Activated CD4-positive, alpha-beta T cell treated with anti-CD3 and anti-CD28 coated beads, Interleukin-2, amount 50 U/mL, for 48 hours (primary cell): ENCODE measurements around the gene C10orf71.

Experiments used
- DNase-seq, 2 experiments: peaks; one replicate each; pipeline ENCODE4 v3.0.0-alpha.2; 2020

The C10orf71 gene

GRCh38 chr10:49321021-49321420, 22.1 kb downstream of the C10orf71 start:
- no peak for DNase-seq

- no peak for DNase-seq
Observed at GRCh38 chr10:49322371-49323170, 23.6 kb downstream of the C10orf71 start.

DNA sequence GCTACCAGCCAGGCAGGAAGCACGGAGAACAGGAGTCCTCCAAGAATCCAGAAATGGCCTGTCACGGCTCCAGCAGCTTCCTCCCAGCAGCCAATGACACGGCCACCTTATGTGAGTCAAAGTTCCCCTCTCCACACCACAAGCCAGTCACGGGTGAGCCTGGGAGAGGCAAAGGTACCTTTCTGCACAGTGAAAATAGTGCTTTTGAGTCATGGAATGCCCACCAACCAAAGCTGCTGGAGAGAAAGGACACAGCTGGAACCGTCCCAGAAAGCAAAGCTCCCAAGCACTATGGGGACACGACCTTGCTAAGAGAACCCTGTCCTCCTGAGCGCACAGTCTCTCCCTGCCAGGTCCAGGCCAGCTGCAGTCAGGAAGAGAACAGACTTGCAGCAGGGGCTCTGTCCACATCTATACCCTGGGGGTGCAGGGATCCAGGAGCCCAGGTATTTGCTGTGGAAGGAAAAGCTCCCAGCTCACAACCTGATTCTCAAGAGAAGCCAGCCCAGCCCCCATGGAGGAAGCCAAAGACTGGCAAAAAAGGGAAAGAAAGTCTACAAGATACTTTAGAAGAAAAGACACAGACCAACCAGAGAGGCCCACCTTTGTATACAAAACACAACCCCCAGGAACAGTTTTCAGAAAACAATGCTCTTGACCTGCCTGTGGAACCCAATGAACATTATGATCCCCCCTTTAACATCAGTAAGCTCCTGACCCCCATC, 24.4 kb downstream of the C10orf71 start:
- no peak for DNase-seq

GRCh38 chr10:49323896-49324270, 24.9 kb downstream of the C10orf71 start:
- no peak for DNase-seq

DNA sequence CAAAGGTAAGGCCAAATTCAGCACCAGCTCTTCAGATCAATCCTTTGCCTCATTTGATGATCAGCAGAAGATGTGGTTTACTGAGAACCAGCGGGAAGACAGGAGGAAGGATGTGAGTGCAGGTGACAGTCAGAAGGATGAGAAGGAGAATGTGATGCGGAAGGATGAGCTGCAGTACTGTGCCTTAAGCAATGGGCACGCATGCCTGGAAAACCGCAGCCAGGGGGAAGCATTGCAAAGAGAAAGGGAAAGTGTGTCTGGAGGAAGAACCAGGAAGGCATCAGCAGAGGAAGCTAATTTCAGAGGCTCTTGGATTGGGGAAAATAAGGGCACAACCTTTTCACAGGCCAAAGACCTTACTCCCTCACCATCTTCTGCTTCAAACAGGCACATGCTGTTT, 25.7 kb downstream of the C10orf71 start:
- DNase-seq = no peak

- DNase-seq = no peak
Observed at GRCh38 chr10:49325131-49325915, 26.4 kb downstream of the C10orf71 start.

- no peak for DNase-seq
Observed at GRCh38 chr10:49325916-49326783, 27.2 kb downstream of the C10orf71 start.

GRCh38 chr10:49327036-49327813, 28.3 kb downstream of the C10orf71 start:
- DNase-seq = no peak

GRCh38 chr10:49328401-49329145, 29.6 kb downstream of the C10orf71 start:
- no peak for DNase-seq

- DNase-seq = no peak
Observed at GRCh38 chr10:49329146-49329505, 30.2 kb downstream of the C10orf71 start.

- no peak for DNase-seq
Observed at GRCh38 chr10:49330127-49330665, 31.2 kb downstream of the C10orf71 start.

- no peak for DNase-seq
Observed at GRCh38 chr10:49331431-49331830, 32.5 kb downstream of the C10orf71 start.

- no peak for DNase-seq
Observed at GRCh38 chr10:49332333-49332732, 33.4 kb downstream of the C10orf71 start.

- DNase-seq = no peak
Observed at GRCh38 chr10:49332768-49333167, 33.8 kb downstream of the C10orf71 start.

GRCh38 chr10:49333192-49333591, 34.2 kb downstream of the C10orf71 start:
- DNase-seq = no peak

- DNase-seq = no peak
Observed at GRCh38 chr10:49334964-49335363, 36.0 kb downstream of the C10orf71 start.

GRCh38 chr10:49335364-49335972, 36.5 kb downstream of the C10orf71 start:
- no peak for DNase-seq

DNA sequence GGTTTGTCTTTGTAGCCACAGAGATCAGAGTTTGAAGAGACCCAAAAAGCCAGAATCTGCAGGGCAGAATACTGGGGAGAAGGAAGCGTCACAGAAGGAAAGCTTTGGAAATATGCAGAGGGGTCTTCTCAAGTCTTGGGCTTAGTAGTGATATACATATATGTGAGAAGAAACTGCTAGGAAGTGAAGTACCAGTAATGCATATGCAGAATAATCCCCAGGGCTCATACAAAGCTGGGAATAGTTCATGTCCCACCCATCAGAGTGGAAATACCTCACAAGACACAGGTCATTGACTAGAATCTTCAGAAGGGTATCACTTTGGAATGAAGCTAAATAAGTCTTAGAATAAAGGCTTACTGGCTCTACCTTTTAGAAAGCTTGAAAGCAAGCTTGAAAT, 39.6 kb downstream of the C10orf71 start:
- DNase-seq = no peak

DNA sequence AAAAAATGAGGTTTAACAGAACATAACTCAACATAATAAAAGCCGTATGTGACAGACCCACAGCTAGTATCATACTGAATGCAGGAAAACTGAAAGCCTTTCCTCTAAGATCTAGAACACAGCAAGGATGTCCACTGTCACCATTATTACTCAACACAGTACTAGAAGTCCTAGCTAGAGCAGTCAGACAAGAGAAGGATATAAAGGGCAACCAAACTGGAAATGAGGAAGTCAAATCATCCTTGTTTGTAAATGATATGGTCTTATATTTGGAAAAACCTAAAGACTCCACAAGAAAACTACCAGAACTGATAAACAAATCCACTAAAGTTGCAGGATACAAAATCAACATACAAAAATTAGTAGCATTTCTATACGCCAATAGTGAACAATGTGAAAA, 45.9 kb downstream of the C10orf71 start:
- no peak for DNase-seq

DNA sequence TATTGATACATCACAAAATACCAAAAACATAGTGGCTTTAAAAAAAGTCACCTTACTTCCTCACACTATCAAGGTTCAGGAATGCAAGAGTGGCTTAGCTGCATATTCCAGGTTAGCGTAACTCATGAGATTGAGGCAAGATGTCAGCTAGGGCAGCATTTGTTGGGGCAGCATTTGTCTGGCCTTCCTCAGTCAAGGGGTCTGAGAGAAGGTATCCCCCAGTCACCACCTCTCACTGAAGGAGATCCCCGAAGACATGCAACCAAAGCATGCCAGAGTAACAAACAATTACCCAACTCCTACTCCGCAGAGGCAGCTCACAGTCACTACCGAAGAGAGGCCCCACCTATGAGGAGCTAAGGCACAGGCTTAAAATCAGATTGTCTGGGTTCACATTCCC, 48.4 kb downstream of the C10orf71 start:
- no peak for DNase-seq
